ENCODE measurements around the gene TMEM250. TPM values are rescaled to one million over a fixed set of nuclear protein-coding genes. Genes with fewer than 3 reads are reported as not detected.
"Not testable (repeated sequence)": the region's sequence is repeated elsewhere in the genome, so short reads cannot be mapped to it uniquely, and the experiment has no call there.

The TMEM250 gene
- total and polyA plus RNA-seq, 5 donors from 2014 or later = 21.5 to 55.6 (median 45.6) TPM

- no peaks in the 10 kb centered on the region for H3K27me3 Mint-ChIP-seq
- H3K4me1 ChIP-seq (ENCODE audit: control insufficient read depth, insufficient read depth, low read length, poor library complexity, severe bottlenecking) = peaks cover 41% of the 10 kb centered on the region
- H3K36me3 ChIP-seq (ENCODE audit: control insufficient read depth, insufficient read depth, low read length) = no peaks in the 10 kb centered on the region
- H3K27ac Mint-ChIP-seq = peak overlapping the region in 1 of 3 donors; percentile 96
- H3K27me3 ChIP-seq (ENCODE audit: control insufficient read depth, insufficient read depth, low read length) = no peaks in the 10 kb centered on the region
- peak overlapping the region in 1 of 4 donors; percentile 41 for H3K4me3 Mint-ChIP-seq
- no peak for DNase-seq
- H3K36me3 Mint-ChIP-seq = no peaks in the 10 kb centered on the region
- H3K4me3 ChIP-seq (ENCODE audit: low read depth, low read length) = no peak overlapping the region
- peaks cover 0 to 40% (median 10%) of the 10 kb centered on the region in 4 donors for H3K4me1 Mint-ChIP-seq
- no peaks in the 10 kb centered on the region for H3K9me3 ChIP-seq (ENCODE audit: control insufficient read depth in 2 of 2, low read length in 2 of 2)
- no peak for ATAC-seq (ENCODE audit: low read depth in 2 of 2)
- H3K27ac ChIP-seq (ENCODE audit: insufficient read depth, low read length, poor library complexity, severe bottlenecking) = no peak overlapping the region
- H3K9me3 Mint-ChIP-seq = no peaks in the 10 kb centered on the region
These were observed 13.8 kb downstream of the TMEM250 start for GRCh38 chr9:136104916-136105315.

- H3K9me3 ChIP-seq (ENCODE audit: control insufficient read depth in 2 of 2, low read length in 2 of 2) = no peaks in the 10 kb centered on the region
- ATAC-seq (ENCODE audit: low read depth in 2 of 2) = no peak
- no peak overlapping the region for H3K4me3 ChIP-seq (ENCODE audit: low read depth, low read length)
- Mint-ChIP-seq H3K27ac (no peak overlapping the region), H3K4me3 (peak overlapping the region in 1 of 4 donors; percentile 69), H3K4me1 (peaks cover 0 to 38% (median 10%) of the 10 kb centered on the region in 4 donors), H3K36me3 (no peaks in the 10 kb centered on the region), H3K27me3 (no peaks in the 10 kb centered on the region), H3K9me3 (no peaks in the 10 kb centered on the region)
- H3K27ac ChIP-seq (ENCODE audit: insufficient read depth, low read length, poor library complexity, severe bottlenecking) = no peak overlapping the region
- no peak for DNase-seq
- no peaks in the 10 kb centered on the region for H3K36me3 ChIP-seq (ENCODE audit: control insufficient read depth, insufficient read depth, low read length)
- no peaks in the 10 kb centered on the region for H3K27me3 ChIP-seq (ENCODE audit: control insufficient read depth, insufficient read depth, low read length)
- peaks cover 37% of the 10 kb centered on the region for H3K4me1 ChIP-seq (ENCODE audit: control insufficient read depth, insufficient read depth, low read length, poor library complexity, severe bottlenecking)
These were observed 14.2 kb downstream of the TMEM250 start for GRCh38 chr9:136104488-136104800.

- H3K4me1 ChIP-seq (ENCODE audit: control insufficient read depth, insufficient read depth, low read length, poor library complexity, severe bottlenecking) = peaks cover 35% of the 10 kb centered on the region
- H3K27ac Mint-ChIP-seq = no peak overlapping the region
These were observed 14.8 kb downstream of the TMEM250 start for GRCh38 chr9:136103651-136104487.

GRCh38 chr9:136101615-136102074 lies 17.0 kb downstream of the TMEM250 start:
- ATAC-seq (ENCODE audit: low read depth in 2 of 2); DNase-seq; H3K36me3 ChIP-seq (ENCODE audit: control insufficient read depth, insufficient read depth, low read length); H3K27me3 Mint-ChIP-seq; H3K27ac Mint-ChIP-seq; H3K9me3 Mint-ChIP-seq; H3K27ac ChIP-seq (ENCODE audit: insufficient read depth, low read length, poor library complexity, severe bottlenecking); H3K36me3 Mint-ChIP-seq; H3K4me3 ChIP-seq (ENCODE audit: low read depth, low read length); H3K9me3 ChIP-seq (ENCODE audit: control insufficient read depth in 2 of 2, low read length in 2 of 2); H3K27me3 ChIP-seq (ENCODE audit: control insufficient read depth, insufficient read depth, low read length); H3K4me3 Mint-ChIP-seq: not testable (repeated sequence)
- peaks cover 0 to 22% (median 0%) of the 10 kb centered on the region in 4 donors for H3K4me1 Mint-ChIP-seq
- peaks cover 15% of the 10 kb centered on the region for H3K4me1 ChIP-seq (ENCODE audit: control insufficient read depth, insufficient read depth, low read length, poor library complexity, severe bottlenecking)

More at GRCh38 chr9:136103651-136104487, 14.8 kb downstream of the TMEM250 start:
- Mint-ChIP-seq H3K9me3 (no peaks in the 10 kb centered on the region), H3K36me3 (no peaks in the 10 kb centered on the region), H3K4me3 (peak overlapping the region in 1 of 4 donors; percentile 69), H3K27me3 (no peaks in the 10 kb centered on the region), H3K4me1 (peaks cover 0 to 37% (median 10%) of the 10 kb centered on the region in 4 donors)
- Histone ChIP-seq H3K9me3 (ENCODE audit: control insufficient read depth in 2 of 2, low read length in 2 of 2) (no peaks in the 10 kb centered on the region), H3K4me3 (ENCODE audit: low read depth, low read length) (no peak overlapping the region), H3K27ac (ENCODE audit: insufficient read depth, low read length, poor library complexity, severe bottlenecking) (no peak overlapping the region), H3K27me3 (ENCODE audit: control insufficient read depth, insufficient read depth, low read length) (no peaks in the 10 kb centered on the region), H3K36me3 (ENCODE audit: control insufficient read depth, insufficient read depth, low read length) (no peaks in the 10 kb centered on the region)
- DNase-seq (no peak), ATAC-seq (ENCODE audit: low read depth in 2 of 2) (no peak)

- no peak overlapping the region for H3K4me3 ChIP-seq (ENCODE audit: low read depth, low read length)
- DNase-seq = no peak
- H3K4me1 ChIP-seq (ENCODE audit: control insufficient read depth, insufficient read depth, low read length, poor library complexity, severe bottlenecking) = peaks cover 12% of the 10 kb centered on the region
- H3K36me3 ChIP-seq (ENCODE audit: control insufficient read depth, insufficient read depth, low read length) = no peaks in the 10 kb centered on the region
- no peaks in the 10 kb centered on the region for H3K36me3 Mint-ChIP-seq
- no peak overlapping the region for H3K4me3 Mint-ChIP-seq
- H3K27me3 ChIP-seq (ENCODE audit: control insufficient read depth, insufficient read depth, low read length) = no peaks in the 10 kb centered on the region
- no peak for ATAC-seq (ENCODE audit: low read depth in 2 of 2)
- H3K9me3 ChIP-seq (ENCODE audit: control insufficient read depth in 2 of 2, low read length in 2 of 2) = no peaks in the 10 kb centered on the region
- H3K9me3 Mint-ChIP-seq = no peaks in the 10 kb centered on the region
- peaks cover 0 to 20% (median 0%) of the 10 kb centered on the region in 4 donors for H3K4me1 Mint-ChIP-seq
- H3K27ac ChIP-seq (ENCODE audit: insufficient read depth, low read length, poor library complexity, severe bottlenecking) = no peak overlapping the region
- H3K27ac Mint-ChIP-seq = no peak overlapping the region
- H3K27me3 Mint-ChIP-seq = peaks cover 7% of the 10 kb centered on the region
These were observed 17.7 kb downstream of the TMEM250 start for GRCh38 chr9:136100700-136101614.

- peak overlapping the region in 1 of 4 donors; percentile 76 for H3K4me3 Mint-ChIP-seq
- H3K27ac ChIP-seq (ENCODE audit: insufficient read depth, low read length, poor library complexity, severe bottlenecking) = no peak overlapping the region
- no peak for DNase-seq
- no peak for ATAC-seq (ENCODE audit: low read depth in 2 of 2)
- H3K27me3 ChIP-seq (ENCODE audit: control insufficient read depth, insufficient read depth, low read length) = no peaks in the 10 kb centered on the region
- no peaks in the 10 kb centered on the region for H3K36me3 ChIP-seq (ENCODE audit: control insufficient read depth, insufficient read depth, low read length)
- H3K36me3 Mint-ChIP-seq = no peaks in the 10 kb centered on the region
- H3K4me1 Mint-ChIP-seq = peaks cover 0 to 13% (median 0%) of the 10 kb centered on the region in 4 donors
- H3K27me3 Mint-ChIP-seq = peaks cover 7% of the 10 kb centered on the region
- H3K4me1 ChIP-seq (ENCODE audit: control insufficient read depth, insufficient read depth, low read length, poor library complexity, severe bottlenecking) = peaks cover 12% of the 10 kb centered on the region
- no peak overlapping the region for H3K4me3 ChIP-seq (ENCODE audit: low read depth, low read length)
- H3K9me3 ChIP-seq (ENCODE audit: control insufficient read depth in 2 of 2, low read length in 2 of 2) = no peaks in the 10 kb centered on the region
- H3K27ac Mint-ChIP-seq = no peak overlapping the region
- no peaks in the 10 kb centered on the region for H3K9me3 Mint-ChIP-seq
These were observed 19.1 kb downstream of the TMEM250 start for GRCh38 chr9:136099542-136099941.

- ATAC-seq (ENCODE audit: low read depth in 2 of 2) (no peak), DNase-seq (no peak)
- H3K4me1 ChIP-seq (ENCODE audit: control insufficient read depth, insufficient read depth, low read length, poor library complexity, severe bottlenecking) = peaks cover 19% of the 10 kb centered on the region
- no peaks in the 10 kb centered on the region for H3K27me3 ChIP-seq (ENCODE audit: control insufficient read depth, insufficient read depth, low read length)
- peak overlapping the region in 2 of 3 donors; percentile 23 to 80 for H3K27ac Mint-ChIP-seq
- H3K9me3 Mint-ChIP-seq = no peaks in the 10 kb centered on the region
- peaks cover 0 to 14% (median 0%) of the 10 kb centered on the region in 4 donors for H3K4me1 Mint-ChIP-seq
- no peaks in the 10 kb centered on the region for H3K36me3 Mint-ChIP-seq
- H3K36me3 ChIP-seq (ENCODE audit: control insufficient read depth, insufficient read depth, low read length) = no peaks in the 10 kb centered on the region
- no peak overlapping the region for H3K4me3 ChIP-seq (ENCODE audit: low read depth, low read length)
- H3K4me3 Mint-ChIP-seq = peak overlapping the region in 3 of 4 donors; percentile 52 to 76 (median 56)
- no peak overlapping the region for H3K27ac ChIP-seq (ENCODE audit: insufficient read depth, low read length, poor library complexity, severe bottlenecking)
- H3K27me3 Mint-ChIP-seq = peaks cover 7% of the 10 kb centered on the region
- no peaks in the 10 kb centered on the region for H3K9me3 ChIP-seq (ENCODE audit: control insufficient read depth in 2 of 2, low read length in 2 of 2)
These were observed 19.8 kb downstream of the TMEM250 start for GRCh38 chr9:136098844-136099243.

Data from CD4-positive, CD25-positive, alpha-beta regulatory T cell (primary cell).